Effector memory CD4-positive, alpha-beta T cell (primary cell): ENCODE data around the gene HDHD3.
A peak's percentile ranks its signal among the peaks of the same experiment; 100 is the strongest.
"Not testable (repeated sequence)": the region's sequence is repeated elsewhere in the genome, so short reads cannot be mapped to it uniquely, and the experiment has no call there.

Experiments used
- DNase-seq, 3 donors: peaks; one replicate each; pipeline ENCODE4 v3.0.0-alpha.2; 2020
- H3K27ac ChIP-seq: 2 replicates; pipeline ENCODE4 v1.7.0; 2013; ENCODE audit warnings: mild to moderate bottlenecking, low read length, moderate library complexity; ENCODE audit not compliant: insufficient read depth, poor library complexity, severe bottlenecking
- H3K27me3 ChIP-seq: replicated peaks from 2 replicates; pipeline ENCODE4 v1.7.0; 2013; ENCODE audit warnings: mild to moderate bottlenecking, low read length; ENCODE audit not compliant: insufficient read depth, control insufficient read depth, poor library complexity, severe bottlenecking
- H3K36me3 ChIP-seq: 2 replicates; pipeline ENCODE4 v1.7.0; 2013; ENCODE audit warnings: mild to moderate bottlenecking, low read length, moderate library complexity; ENCODE audit not compliant: control insufficient read depth, insufficient read depth
- H3K4me1 ChIP-seq: 2 replicates; pipeline ENCODE4 v1.7.0; 2013; ENCODE audit warnings: low read length, mild to moderate bottlenecking; ENCODE audit not compliant: control insufficient read depth, insufficient read depth, poor library complexity, severe bottlenecking
- H3K4me3 ChIP-seq: 2 replicates; pipeline ENCODE4 v1.7.0; 2013; ENCODE audit warnings: low read length, low read depth, mild to moderate bottlenecking; ENCODE audit not compliant: insufficient read depth, poor library complexity, severe bottlenecking
- H3K9me3 ChIP-seq: 2 replicates; pipeline ENCODE4 v1.7.0; 2013; ENCODE audit warnings: mild to moderate bottlenecking, low read length, moderate library complexity; ENCODE audit not compliant: control insufficient read depth
- total RNA-seq, 3 donors: gene quantifications; one replicate each; lab custom pipeline; 2026; lab: John Stamatoyannopoulos, UW

Gene HDHD3
- total RNA-seq = 11.1 to 13.0 (median 11.4) reads per million in 3 donors

GRCh38 chr9:113376634-113377567 is at the start of gene HDHD3:
HDHD3 (minus strand) TSS chr9:113376986; CDS start chr9:113374354, 2,632 bp downstream.
- Histone ChIP-seq H3K4me1 (peaks cover 3% of the 10 kb centered on the region), H3K9me3 (no peaks in the 10 kb centered on the region), H3K36me3 (peaks cover 17% of the 10 kb centered on the region), H3K27me3 (no peaks in the 10 kb centered on the region), H3K27ac (peak within 1 kb of the TSS; percentile 75), H3K4me3 (peak within 1 kb of the TSS; percentile 93)
- DNase-seq = peak; percentile 65 to 71 (median 69)

GRCh38 chr9:113425072-113425471 is 48.3 kb upstream of the HDHD3 start:
- no peak for DNase-seq
- H3K4me1 ChIP-seq = no peaks in the 10 kb centered on the region
- no peaks in the 10 kb centered on the region for H3K36me3 ChIP-seq
- no peaks in the 10 kb centered on the region for H3K9me3 ChIP-seq
- H3K4me3 ChIP-seq = no peak overlapping the region
- no peaks in the 10 kb centered on the region for H3K27me3 ChIP-seq
- H3K27ac ChIP-seq = no peak overlapping the region

- Histone ChIP-seq H3K9me3 (no peaks in the 10 kb centered on the region), H3K4me1 (no peaks in the 10 kb centered on the region), H3K27ac (no peak overlapping the region), H3K4me3 (no peak overlapping the region), H3K27me3 (no peaks in the 10 kb centered on the region), H3K36me3 (no peaks in the 10 kb centered on the region)
- no peak for DNase-seq
These were observed 44.9 kb upstream of the HDHD3 start for GRCh38 chr9:113421726-113422125.

- no peaks in the 10 kb centered on the region for H3K9me3 ChIP-seq
- no peak overlapping the region for H3K27ac ChIP-seq
- no peak for DNase-seq
- no peaks in the 10 kb centered on the region for H3K36me3 ChIP-seq
- no peaks in the 10 kb centered on the region for H3K4me1 ChIP-seq
- H3K4me3 ChIP-seq = no peak overlapping the region
- no peaks in the 10 kb centered on the region for H3K27me3 ChIP-seq
These were observed 40.6 kb upstream of the HDHD3 start for GRCh38 chr9:113417370-113417769.

GRCh38 chr9:113416149-113416721 is 39.4 kb upstream of the HDHD3 start:
- Histone ChIP-seq H3K9me3 (no peaks in the 10 kb centered on the region), H3K27ac (no peak overlapping the region)

GRCh38 chr9:113410207-113410864 is 33.5 kb upstream of the HDHD3 start, which contains the start of the genes C9orf43 and POLE3:
C9orf43 (plus strand) TSS chr9:113410747; CDS start chr9:113413494, 2,747 bp downstream.
POLE3 (minus strand) TSS chr9:113410675; CDS start chr9:113410293, 382 bp downstream.
- DNase-seq = peak; percentile 86 to 89 (median 89)
- Histone ChIP-seq H3K27me3 (no peaks in the 10 kb centered on the region), H3K36me3 (peaks cover 10% of the 10 kb centered on the region), H3K9me3 (no peaks in the 10 kb centered on the region), H3K4me3 (peak within 1 kb of the TSS; percentile 72), H3K27ac (peak within 1 kb of the TSS; percentile 91), H3K4me1 (peaks cover 7% of the 10 kb centered on the region)

More at GRCh38 chr9:113416149-113416721, 39.4 kb upstream of the HDHD3 start:
- peaks cover 3% of the 10 kb centered on the region for H3K4me1 ChIP-seq
- H3K4me3 ChIP-seq = no peak overlapping the region
- DNase-seq = no peak
- no peaks in the 10 kb centered on the region for H3K36me3 ChIP-seq
- H3K27me3 ChIP-seq = no peaks in the 10 kb centered on the region

GRCh38 chr9:113409883-113410206 is 33.1 kb upstream of the HDHD3 start:
- no peak for DNase-seq
- no peaks in the 10 kb centered on the region for H3K27me3 ChIP-seq
- H3K4me3 ChIP-seq = peak overlapping the region; percentile 72
- peaks cover 7% of the 10 kb centered on the region for H3K4me1 ChIP-seq
- H3K9me3 ChIP-seq = no peaks in the 10 kb centered on the region
- peaks cover 10% of the 10 kb centered on the region for H3K36me3 ChIP-seq
- H3K27ac ChIP-seq = peak overlapping the region; percentile 91

GRCh38 chr9:113409481-113409880 is 32.7 kb upstream of the HDHD3 start:
- no peak for DNase-seq
- Histone ChIP-seq H3K27me3 (no peaks in the 10 kb centered on the region), H3K9me3 (no peaks in the 10 kb centered on the region), H3K27ac (peak overlapping the region; percentile 91), H3K36me3 (peaks cover 10% of the 10 kb centered on the region), H3K4me1 (peaks cover 7% of the 10 kb centered on the region), H3K4me3 (peak overlapping the region; percentile 72)

- H3K4me1 ChIP-seq, H3K9me3 ChIP-seq, H3K36me3 ChIP-seq, H3K27me3 ChIP-seq, H3K27ac ChIP-seq, H3K4me3 ChIP-seq: not testable (repeated sequence)
- DNase-seq = peak; percentile 19 to 41 (median 32)
These were observed 30.2 kb upstream of the HDHD3 start for GRCh38 chr9:113406873-113407511.
